SH-SY5Y (cell line): ENCODE results near the gene KBTBD13.

Experiments used
- GATA2 ChIP-seq: IDR thresholded peaks from 2 replicates; pipeline ENCODE4 v1.6.1; 2011; ENCODE audit warnings: mild to moderate bottlenecking, low read depth, low read length
- GATA3 ChIP-seq: IDR thresholded peaks from 2 replicates; pipeline ENCODE4 v1.6.1; 2011; ENCODE audit warnings: low read depth, mild to moderate bottlenecking, low read length, moderate library complexity

Gene KBTBD13

GRCh38 chr15:65076486-65077290, at the start of gene KBTBD13:
TSS of gene KBTBD13 (plus strand) at chr15:65076746. CDS start at chr15:65076816, 70 bp downstream.
- TF ChIP-seq GATA3 = no peak
- TF ChIP-seq GATA2 = no peak

DNA sequence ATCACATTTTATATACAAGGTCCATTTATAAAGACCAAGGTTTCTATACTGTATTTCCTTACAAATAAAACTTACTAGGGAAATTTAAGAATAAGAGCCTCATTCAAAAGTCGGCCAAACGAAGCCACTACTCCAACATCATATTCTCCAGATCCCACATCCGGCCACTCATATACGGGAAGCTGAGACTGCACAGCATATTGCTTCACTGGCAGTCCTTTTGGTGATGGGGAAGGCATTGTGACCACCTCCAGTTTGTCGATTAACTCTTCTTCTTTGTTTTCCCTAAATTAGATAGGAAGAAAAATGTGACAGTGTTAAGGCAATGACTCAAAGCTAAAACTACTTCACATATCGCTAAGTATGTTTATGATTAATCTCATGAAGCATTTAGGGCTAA, 49.8 kb upstream of the KBTBD13 start:
- TF ChIP-seq GATA3 = no peak
- TF ChIP-seq GATA2 = no peak

- no peak for TF ChIP-seq GATA2
- no peak for TF ChIP-seq GATA3
Observed at GRCh38 chr15:65027593-65027992, 49.0 kb upstream of the KBTBD13 start.

DNA sequence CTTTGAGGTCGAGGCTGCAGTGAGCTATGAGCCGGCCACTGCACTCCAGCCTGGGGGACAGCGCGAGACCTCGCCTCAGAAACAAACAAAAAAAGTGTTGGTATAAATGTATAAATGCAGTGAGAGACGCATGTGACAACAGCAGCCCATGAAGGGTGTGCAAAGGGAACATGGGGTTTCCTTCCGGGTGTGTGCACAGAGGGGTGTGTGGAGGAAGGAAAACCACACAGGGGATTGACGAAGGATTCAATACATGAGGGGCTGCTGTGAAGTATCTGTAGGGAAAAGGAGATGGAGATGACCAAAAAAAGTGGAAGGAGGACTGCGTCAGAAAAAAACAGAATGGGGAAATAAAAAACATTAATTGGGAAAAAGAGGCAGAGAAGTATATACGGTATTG, 48.2 kb upstream of the KBTBD13 start:
- TF ChIP-seq GATA2 (no peak), GATA3 (no peak)

GRCh38 chr15:65028921-65029735, 47.4 kb upstream of the KBTBD13 start, which contains the start of gene MTFMT:
TSS of gene MTFMT (minus strand) at chr15:65029639. CDS start at chr15:65029613, 26 bp downstream.
- TF ChIP-seq GATA2 = no peak
- TF ChIP-seq GATA3 = no peak

DNA sequence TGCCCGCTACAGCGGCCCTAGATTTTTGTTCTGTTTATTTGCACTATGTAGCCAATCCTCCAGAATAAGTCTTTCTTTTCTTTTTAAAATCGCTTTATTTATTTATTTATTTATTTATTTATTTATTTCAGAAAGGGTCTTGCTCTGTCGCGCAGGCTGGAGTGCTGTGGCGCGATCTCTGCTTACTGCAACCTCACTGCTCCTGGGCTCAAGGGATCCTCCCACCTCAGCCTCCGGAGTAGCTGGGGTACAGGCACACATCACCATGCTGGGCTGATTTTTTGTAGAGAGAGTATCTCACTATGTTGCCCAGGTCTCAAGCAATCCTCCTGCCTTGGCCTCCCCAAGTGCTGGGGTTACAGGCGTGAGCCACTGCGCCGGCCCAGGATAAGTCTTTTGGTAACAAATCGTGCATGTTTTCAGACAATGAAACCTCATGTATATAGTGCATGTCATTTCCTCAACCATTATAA, 46.8 kb upstream of the KBTBD13 start:
- TF ChIP-seq GATA3 = no peak
- TF ChIP-seq GATA2 = no peak

GRCh38 chr15:65032801-65033537, 43.6 kb upstream of the KBTBD13 start:
- TF ChIP-seq GATA2 (no peak), GATA3 (no peak)

GRCh38 chr15:65033659-65034269, 42.8 kb upstream of the KBTBD13 start:
- TF ChIP-seq GATA2 (no peak), GATA3 (no peak)

GRCh38 chr15:65034719-65035118, 41.8 kb upstream of the KBTBD13 start:
- TF ChIP-seq GATA2 (no peak), GATA3 (no peak)

GRCh38 chr15:65037309-65037708, 39.2 kb upstream of the KBTBD13 start:
- TF ChIP-seq GATA3 (no peak), GATA2 (no peak)

GRCh38 chr15:65038428-65038827, 38.1 kb upstream of the KBTBD13 start:
- TF ChIP-seq GATA3 (no peak), GATA2 (no peak)

DNA sequence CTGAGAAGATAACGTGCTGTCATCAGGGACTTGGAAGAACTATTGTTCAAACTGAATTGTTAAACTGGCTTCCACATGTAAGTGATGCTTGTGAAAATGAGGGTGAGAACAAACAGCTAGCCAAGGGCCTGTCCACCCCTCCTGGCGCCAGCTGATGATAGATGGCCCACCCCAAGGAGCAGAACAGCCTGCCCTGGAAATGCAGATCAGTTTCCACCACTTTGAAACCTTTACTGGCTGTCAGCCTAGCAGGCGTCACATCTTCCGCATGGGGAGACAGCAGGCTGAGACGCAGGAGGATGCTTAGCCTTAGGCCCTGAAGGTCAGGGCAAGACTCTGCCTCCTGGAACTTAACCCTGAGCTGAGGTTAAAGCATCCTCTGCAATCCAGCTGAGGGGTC, 37.7 kb upstream of the KBTBD13 start:
- no peak for TF ChIP-seq GATA3
- no peak for TF ChIP-seq GATA2

DNA sequence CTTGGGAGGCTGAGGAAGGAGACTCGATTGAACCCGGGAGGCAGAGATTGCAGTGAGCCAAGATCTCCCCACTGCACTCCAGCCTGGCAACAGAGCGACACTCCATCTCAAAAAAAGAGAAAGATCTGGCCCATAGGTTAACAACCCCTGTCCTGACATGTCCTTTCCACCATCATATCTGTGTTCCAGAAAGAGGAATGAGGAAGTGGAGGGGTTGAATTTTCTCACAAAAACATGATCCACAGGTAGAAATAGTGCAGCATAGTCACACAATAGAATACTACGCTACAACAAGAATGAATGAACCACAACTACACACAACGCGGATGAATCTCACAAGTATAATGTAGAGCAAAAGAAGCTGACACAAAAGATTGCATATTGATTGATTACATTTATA, 36.1 kb upstream of the KBTBD13 start:
- TF ChIP-seq GATA2 (no peak), GATA3 (no peak)
